ENCODE results near the gene FTCDNL1. TPM values are rescaled to one million over a fixed set of nuclear protein-coding genes. Genes with fewer than 3 reads are reported as not detected.

The FTCDNL1 gene
- 0.94 TPM for total RNA-seq
- polyA plus RNA-seq = 2.2 TPM
- long read RNA-seq, donor 1 = 0 reads
- long read RNA-seq, donor 2 = 0 reads
- long read RNA-seq, donor 3 = 0 reads
- long read RNA-seq, donor 4 = 0 reads
- long read RNA-seq, donor 5 = 0 reads
- long read RNA-seq, donor 6 = 0 reads
- long read RNA-seq, donor 7 = 0 reads
- long read RNA-seq, donor 8 = 0 reads
- long read RNA-seq, donor 9 = 0 reads
- long read RNA-seq, donor 10 = 0 reads

DNA sequence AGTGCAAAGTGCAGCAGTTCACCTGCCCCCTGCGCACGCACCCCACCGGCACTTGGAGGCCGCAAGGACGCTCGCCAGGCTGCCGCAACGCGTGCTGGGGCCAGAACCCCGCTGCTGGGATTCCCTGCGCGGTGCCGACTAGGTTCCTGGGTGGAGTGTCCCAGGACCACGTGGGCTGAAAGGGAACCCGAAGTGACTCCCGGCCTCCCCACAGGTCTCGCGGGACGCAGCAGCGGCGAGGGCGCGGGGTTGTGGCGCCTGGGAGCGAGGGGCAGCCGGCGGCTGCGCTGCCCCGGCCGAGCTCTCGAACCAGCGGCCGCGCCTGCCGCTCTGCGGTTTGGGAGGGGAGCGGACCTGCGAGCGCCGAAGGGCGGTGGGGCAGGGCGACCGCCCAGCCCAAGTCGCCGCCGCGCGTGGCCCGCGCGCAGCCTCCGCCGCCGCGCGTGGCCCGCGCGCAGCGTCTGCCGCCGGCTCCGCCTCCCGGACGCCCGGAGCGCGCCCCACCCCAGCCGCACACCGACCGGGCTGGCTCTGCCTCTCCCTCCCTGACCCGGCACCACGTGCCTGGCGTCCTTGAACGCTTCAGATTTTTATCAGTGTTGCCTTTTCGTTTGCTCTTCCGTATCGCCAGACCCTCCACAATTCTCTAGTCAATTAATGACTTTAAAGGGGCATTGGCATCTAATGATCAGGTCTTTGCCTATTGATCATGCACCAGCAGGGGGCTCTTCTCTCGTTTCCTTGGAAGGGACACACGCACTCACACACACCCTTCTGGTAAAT lies at the start of gene FTCDNL1:
Gene FTCDNL1 (minus strand): TSS at position 475 of the 783 bp plus-strand sequence. CDS start 2,230 bp downstream, outside the sequence.
- peak within 1 kb of the TSS; percentile 47 to 65 for H3K4me3 ChIP-seq (ENCODE audit: low read length in 2 of 2)
- H3K4me1 ChIP-seq (ENCODE audit: control insufficient read depth in 2 of 2, insufficient read depth in 2 of 2, low read length in 2 of 2) = peaks cover 0 to 9% of the 10 kb centered on the region in 2 donors
- no peak within 1 kb of the TSS for H3K27ac ChIP-seq (ENCODE audit: low read depth in 1 of 2, low read length in 1 of 2)
- peak in 7 of 9 donors; percentile 13 to 64 (median 26) for DNase-seq (ENCODE audit: low read depth in 6 of 9, low spot score in 9 of 9)
- no peaks in the 10 kb centered on the region for H3K9me3 ChIP-seq (ENCODE audit: control insufficient read depth in 2 of 2, insufficient read depth in 1 of 2, low read length in 1 of 2)
- under 1% methylated on average over 80 of the region's 80 CpGs for WGBS
- H3K27me3 ChIP-seq (ENCODE audit: control insufficient read depth in 2 of 2, insufficient read depth in 1 of 2, low read length in 1 of 2) = peaks cover 7 to 27% of the 10 kb centered on the region in 2 donors
- no peaks in the 10 kb centered on the region for H3K36me3 ChIP-seq (ENCODE audit: control insufficient read depth in 2 of 2, insufficient read depth in 2 of 2, low read length in 1 of 2)

DNA sequence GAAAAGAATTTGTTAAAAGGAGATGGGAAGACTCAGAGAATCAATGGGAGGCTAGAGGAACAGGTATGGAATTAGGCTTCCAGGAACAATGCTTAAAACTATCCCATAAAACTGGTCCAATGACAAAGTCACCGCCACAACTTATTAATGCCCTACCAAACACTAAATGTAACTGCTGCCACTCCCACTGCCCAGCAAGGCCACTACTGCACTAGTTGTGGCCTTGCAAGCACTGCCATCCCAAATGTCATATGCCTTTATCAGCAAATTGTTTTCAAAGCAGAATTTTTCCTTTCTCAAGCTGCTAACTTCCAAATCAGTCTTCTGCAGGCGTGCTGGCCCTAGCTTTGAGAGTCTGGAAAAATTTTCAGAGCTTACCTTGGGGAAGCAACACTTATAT lies 45.6 kb upstream of the FTCDNL1 start:
- no peaks in the 10 kb centered on the region for H3K4me1 ChIP-seq (ENCODE audit: control insufficient read depth in 2 of 2, insufficient read depth in 2 of 2, low read length in 2 of 2)
- H3K9me3 ChIP-seq (ENCODE audit: control insufficient read depth in 2 of 2, insufficient read depth in 1 of 2, low read length in 1 of 2) = no peaks in the 10 kb centered on the region
- no peak for DNase-seq (ENCODE audit: low read depth in 6 of 9, low spot score in 9 of 9)
- H3K27me3 ChIP-seq (ENCODE audit: control insufficient read depth in 2 of 2, insufficient read depth in 1 of 2, low read length in 1 of 2) = no peaks in the 10 kb centered on the region
- H3K36me3 ChIP-seq (ENCODE audit: control insufficient read depth in 2 of 2, insufficient read depth in 2 of 2, low read length in 1 of 2) = no peaks in the 10 kb centered on the region
- 95% methylated on average over 2 of the region's 2 CpGs for WGBS
- no peak overlapping the region for H3K4me3 ChIP-seq (ENCODE audit: low read length in 2 of 2)
- H3K27ac ChIP-seq (ENCODE audit: low read depth in 1 of 2, low read length in 1 of 2) = no peak overlapping the region

DNA sequence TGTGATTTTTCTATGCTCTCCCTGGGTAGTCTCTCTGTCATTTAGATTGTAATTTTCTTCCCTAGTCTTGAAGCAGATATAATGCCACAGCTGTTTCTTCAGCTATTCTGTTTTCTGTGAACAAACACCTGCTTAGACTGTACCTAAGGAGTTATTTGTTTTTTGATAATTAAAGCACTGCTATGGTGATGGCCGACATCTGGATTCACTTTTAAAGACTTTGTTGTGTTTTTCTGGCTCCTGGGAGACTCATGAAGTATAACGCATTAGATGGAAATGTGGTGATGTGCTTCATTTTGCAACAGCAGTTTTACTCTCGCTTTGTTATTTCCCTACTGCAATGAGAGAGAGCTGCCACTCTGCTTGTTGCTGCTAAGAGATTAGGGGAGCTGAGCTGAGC lies 44.4 kb upstream of the FTCDNL1 start:
- no peak for DNase-seq (ENCODE audit: low read depth in 6 of 9, low spot score in 9 of 9)
- 95% methylated on average over 3 of the region's 3 CpGs for WGBS
- Histone ChIP-seq H3K4me3 (ENCODE audit: low read length in 2 of 2) (no peak overlapping the region), H3K4me1 (ENCODE audit: control insufficient read depth in 2 of 2, insufficient read depth in 2 of 2, low read length in 2 of 2) (no peaks in the 10 kb centered on the region), H3K36me3 (ENCODE audit: control insufficient read depth in 2 of 2, insufficient read depth in 2 of 2, low read length in 1 of 2) (no peaks in the 10 kb centered on the region), H3K9me3 (ENCODE audit: control insufficient read depth in 2 of 2, insufficient read depth in 1 of 2, low read length in 1 of 2) (no peaks in the 10 kb centered on the region), H3K27me3 (ENCODE audit: control insufficient read depth in 2 of 2, insufficient read depth in 1 of 2, low read length in 1 of 2) (no peaks in the 10 kb centered on the region), H3K27ac (ENCODE audit: low read depth in 1 of 2, low read length in 1 of 2) (no peak overlapping the region)

DNA sequence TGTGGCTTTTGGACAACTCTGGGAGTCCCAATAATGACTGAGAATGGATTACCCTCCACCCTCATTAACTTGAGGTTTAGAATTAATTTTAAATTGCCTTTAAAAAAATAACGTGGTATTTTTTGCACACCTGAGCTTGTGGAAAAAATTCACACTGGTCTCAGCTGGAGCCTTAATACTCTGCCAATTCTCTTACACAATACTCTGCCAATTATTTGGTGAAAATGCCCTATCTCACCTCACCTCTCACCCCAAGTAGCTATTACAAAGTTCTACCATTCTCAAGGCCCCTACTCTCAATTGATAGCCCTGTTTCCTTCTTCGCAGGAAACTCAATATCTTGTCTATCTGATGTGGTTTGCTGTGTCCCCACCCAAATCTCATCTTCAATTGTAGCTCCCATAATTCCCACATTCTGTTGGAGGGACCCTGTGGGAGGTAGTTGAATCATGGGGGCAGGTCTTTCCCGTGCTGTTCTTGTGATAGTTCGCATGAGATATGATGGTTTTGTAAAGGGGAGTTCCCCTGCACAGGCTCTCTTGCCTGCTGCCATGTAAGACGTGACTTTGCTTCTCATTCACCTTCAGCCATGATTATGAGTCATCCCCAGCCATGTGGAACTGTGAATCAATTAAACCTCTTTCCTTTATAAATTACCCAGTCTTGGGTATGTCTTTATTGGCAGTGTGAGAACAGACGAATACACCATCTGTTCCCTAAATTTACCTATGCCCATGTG lies 32.7 kb upstream of the FTCDNL1 start:
- H3K9me3 ChIP-seq (ENCODE audit: control insufficient read depth in 2 of 2, insufficient read depth in 1 of 2, low read length in 1 of 2) = no peaks in the 10 kb centered on the region
- no peak overlapping the region for H3K4me3 ChIP-seq (ENCODE audit: low read length in 2 of 2)
- H3K27ac ChIP-seq (ENCODE audit: low read depth in 1 of 2, low read length in 1 of 2) = no peak overlapping the region
- no peaks in the 10 kb centered on the region for H3K27me3 ChIP-seq (ENCODE audit: control insufficient read depth in 2 of 2, insufficient read depth in 1 of 2, low read length in 1 of 2)
- no peaks in the 10 kb centered on the region for H3K36me3 ChIP-seq (ENCODE audit: control insufficient read depth in 2 of 2, insufficient read depth in 2 of 2, low read length in 1 of 2)
- no peak for DNase-seq (ENCODE audit: low read depth in 6 of 9, low spot score in 9 of 9)
- 95% methylated on average over 6 of the region's 6 CpGs for WGBS
- H3K4me1 ChIP-seq (ENCODE audit: control insufficient read depth in 2 of 2, insufficient read depth in 2 of 2, low read length in 2 of 2) = no peaks in the 10 kb centered on the region

DNA sequence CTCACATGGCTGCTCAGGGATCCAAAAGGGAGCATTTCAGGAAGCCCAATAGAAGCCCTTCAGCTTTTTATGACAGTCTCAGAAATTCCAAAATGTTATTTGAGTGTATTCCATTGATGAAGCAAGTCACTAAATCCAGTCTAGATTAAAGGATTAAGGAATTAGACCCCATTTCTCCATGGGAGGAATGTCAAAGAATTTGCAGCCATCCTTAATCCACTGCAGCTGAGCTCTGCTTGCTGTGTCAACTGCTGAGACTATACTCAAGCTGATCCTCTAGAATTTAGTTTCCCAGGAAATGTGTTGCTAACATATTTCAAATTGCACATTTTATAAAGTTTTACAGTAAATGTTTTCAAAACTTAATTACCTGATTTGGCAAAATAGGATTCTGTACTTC lies 31.7 kb upstream of the FTCDNL1 start:
- H3K4me3 ChIP-seq (ENCODE audit: low read length in 2 of 2) = no peak overlapping the region
- no peaks in the 10 kb centered on the region for H3K36me3 ChIP-seq (ENCODE audit: control insufficient read depth in 2 of 2, insufficient read depth in 2 of 2, low read length in 1 of 2)
- H3K9me3 ChIP-seq (ENCODE audit: control insufficient read depth in 2 of 2, insufficient read depth in 1 of 2, low read length in 1 of 2) = no peaks in the 10 kb centered on the region
- no peak for DNase-seq (ENCODE audit: low read depth in 6 of 9, low spot score in 9 of 9)
- no peak overlapping the region for H3K27ac ChIP-seq (ENCODE audit: low read depth in 1 of 2, low read length in 1 of 2)
- H3K4me1 ChIP-seq (ENCODE audit: control insufficient read depth in 2 of 2, insufficient read depth in 2 of 2, low read length in 2 of 2) = no peaks in the 10 kb centered on the region
- no peaks in the 10 kb centered on the region for H3K27me3 ChIP-seq (ENCODE audit: control insufficient read depth in 2 of 2, insufficient read depth in 1 of 2, low read length in 1 of 2)

DNA sequence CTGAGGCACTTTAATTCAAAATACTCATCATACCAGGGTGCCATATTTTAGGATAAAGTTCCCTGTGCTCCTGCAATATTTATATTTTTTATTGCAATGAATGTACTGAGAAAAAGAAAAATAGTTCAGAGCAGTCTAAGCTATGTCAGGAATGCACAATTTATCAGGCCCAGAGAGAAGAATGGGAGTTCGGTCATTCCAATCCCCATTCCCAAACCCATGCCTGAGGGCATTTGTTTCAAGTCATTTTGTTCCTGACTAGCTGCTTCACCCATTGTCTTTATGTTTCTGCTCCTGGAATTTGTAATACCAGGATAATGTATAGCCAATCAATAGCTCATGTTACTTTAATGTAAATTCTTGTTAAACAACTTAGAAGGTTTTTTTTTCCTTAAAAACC lies 24.4 kb upstream of the FTCDNL1 start:
- Histone ChIP-seq H3K4me3 (ENCODE audit: low read length in 2 of 2) (no peak overlapping the region), H3K9me3 (ENCODE audit: control insufficient read depth in 2 of 2, insufficient read depth in 1 of 2, low read length in 1 of 2) (no peaks in the 10 kb centered on the region), H3K4me1 (ENCODE audit: control insufficient read depth in 2 of 2, insufficient read depth in 2 of 2, low read length in 2 of 2) (no peaks in the 10 kb centered on the region), H3K27me3 (ENCODE audit: control insufficient read depth in 2 of 2, insufficient read depth in 1 of 2, low read length in 1 of 2) (no peaks in the 10 kb centered on the region), H3K36me3 (ENCODE audit: control insufficient read depth in 2 of 2, insufficient read depth in 2 of 2, low read length in 1 of 2) (no peaks in the 10 kb centered on the region), H3K27ac (ENCODE audit: low read depth in 1 of 2, low read length in 1 of 2) (no peak overlapping the region)
- 98% methylated on average over 1 of the region's 1 CpG for WGBS
- DNase-seq (ENCODE audit: low read depth in 6 of 9, low spot score in 9 of 9) = no peak

DNA sequence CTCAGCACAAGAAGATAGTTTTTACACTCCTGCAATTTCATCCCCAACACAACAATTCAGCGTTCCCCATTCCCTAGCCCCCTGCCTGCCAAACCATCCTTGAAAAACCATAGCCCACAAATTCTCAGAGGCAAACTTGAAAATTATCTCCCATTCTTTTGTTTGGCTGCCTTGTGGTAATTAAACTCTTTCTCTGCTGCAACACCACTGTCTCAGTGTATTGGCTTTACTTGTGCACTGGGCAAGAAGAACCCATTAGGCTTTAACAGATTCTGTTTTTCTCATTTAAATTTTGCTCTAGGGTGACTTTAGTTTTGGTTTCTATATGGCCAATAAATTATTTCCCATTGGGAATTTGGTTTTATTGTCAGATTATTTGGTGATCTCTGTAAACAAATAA lies 23.2 kb upstream of the FTCDNL1 start:
- no peak for DNase-seq (ENCODE audit: low read depth in 6 of 9, low spot score in 9 of 9)
- WGBS = 100% methylated on average over 1 of the region's 1 CpG
- Histone ChIP-seq H3K4me3 (ENCODE audit: low read length in 2 of 2) (no peak overlapping the region), H3K9me3 (ENCODE audit: control insufficient read depth in 2 of 2, insufficient read depth in 1 of 2, low read length in 1 of 2) (no peaks in the 10 kb centered on the region), H3K4me1 (ENCODE audit: control insufficient read depth in 2 of 2, insufficient read depth in 2 of 2, low read length in 2 of 2) (no peaks in the 10 kb centered on the region), H3K27ac (ENCODE audit: low read depth in 1 of 2, low read length in 1 of 2) (no peak overlapping the region), H3K36me3 (ENCODE audit: control insufficient read depth in 2 of 2, insufficient read depth in 2 of 2, low read length in 1 of 2) (no peaks in the 10 kb centered on the region), H3K27me3 (ENCODE audit: control insufficient read depth in 2 of 2, insufficient read depth in 1 of 2, low read length in 1 of 2) (no peaks in the 10 kb centered on the region)

DNA sequence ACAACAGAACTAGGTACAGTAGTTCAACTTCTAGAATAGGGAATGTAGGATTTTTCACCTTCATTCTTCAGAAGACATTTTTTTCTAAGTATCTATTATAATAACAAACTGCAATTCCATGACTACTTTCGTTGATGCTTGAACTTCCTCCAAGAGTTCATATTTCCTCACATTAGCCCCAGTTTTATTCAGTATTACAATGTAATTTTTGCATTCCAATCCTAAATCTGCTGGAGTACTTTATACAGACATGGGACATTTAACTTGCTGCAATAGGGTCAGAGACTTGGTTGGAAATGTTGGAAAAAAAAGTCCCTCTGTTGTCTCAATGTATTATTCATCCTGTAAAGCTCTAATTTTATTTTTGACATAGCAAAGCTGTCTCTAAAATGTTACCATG lies 19.6 kb upstream of the FTCDNL1 start:
- no peak overlapping the region for H3K4me3 ChIP-seq (ENCODE audit: low read length in 2 of 2)
- no peaks in the 10 kb centered on the region for H3K9me3 ChIP-seq (ENCODE audit: control insufficient read depth in 2 of 2, insufficient read depth in 1 of 2, low read length in 1 of 2)
- 88% methylated on average over 1 of the region's 1 CpG for WGBS
- no peak overlapping the region for H3K27ac ChIP-seq (ENCODE audit: low read depth in 1 of 2, low read length in 1 of 2)
- DNase-seq (ENCODE audit: low read depth in 6 of 9, low spot score in 9 of 9) = no peak
- H3K4me1 ChIP-seq (ENCODE audit: control insufficient read depth in 2 of 2, insufficient read depth in 2 of 2, low read length in 2 of 2) = no peaks in the 10 kb centered on the region
- H3K27me3 ChIP-seq (ENCODE audit: control insufficient read depth in 2 of 2, insufficient read depth in 1 of 2, low read length in 1 of 2) = no peaks in the 10 kb centered on the region
- H3K36me3 ChIP-seq (ENCODE audit: control insufficient read depth in 2 of 2, insufficient read depth in 2 of 2, low read length in 1 of 2) = no peaks in the 10 kb centered on the region

DNA sequence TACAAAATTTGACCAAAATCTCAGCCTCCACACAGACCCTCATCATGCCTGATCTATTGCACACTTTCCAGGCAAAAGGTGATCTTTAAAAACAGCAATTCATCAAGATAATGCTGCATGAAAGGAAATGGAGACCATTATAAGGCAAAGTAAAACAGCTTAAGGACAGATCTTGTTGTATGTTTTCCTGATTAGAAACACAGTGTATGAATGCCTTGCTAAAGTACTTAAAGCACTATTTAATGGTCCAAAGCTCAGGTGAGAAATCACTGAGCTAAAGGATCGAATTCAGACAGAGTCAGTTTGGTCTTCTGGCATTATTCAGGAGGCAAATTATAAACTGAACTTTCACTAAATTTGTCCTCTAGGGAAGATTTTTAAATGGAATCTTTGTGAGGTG lies 18.7 kb upstream of the FTCDNL1 start:
- no peaks in the 10 kb centered on the region for H3K9me3 ChIP-seq (ENCODE audit: control insufficient read depth in 2 of 2, insufficient read depth in 1 of 2, low read length in 1 of 2)
- no peak overlapping the region for H3K27ac ChIP-seq (ENCODE audit: low read depth in 1 of 2, low read length in 1 of 2)
- H3K4me1 ChIP-seq (ENCODE audit: control insufficient read depth in 2 of 2, insufficient read depth in 2 of 2, low read length in 2 of 2) = no peaks in the 10 kb centered on the region
- WGBS = 93% methylated on average over 1 of the region's 1 CpG
- no peak overlapping the region for H3K4me3 ChIP-seq (ENCODE audit: low read length in 2 of 2)
- H3K27me3 ChIP-seq (ENCODE audit: control insufficient read depth in 2 of 2, insufficient read depth in 1 of 2, low read length in 1 of 2) = no peaks in the 10 kb centered on the region
- H3K36me3 ChIP-seq (ENCODE audit: control insufficient read depth in 2 of 2, insufficient read depth in 2 of 2, low read length in 1 of 2) = no peaks in the 10 kb centered on the region
- DNase-seq (ENCODE audit: low read depth in 6 of 9, low spot score in 9 of 9) = no peak

All from thymus (tissue), 14 donors.